Activated CD4-positive, alpha-beta memory T cell treated with anti-CD3 and anti-CD28 coated beads, Interleukin-2, amount 10 ng/mL, durations not matched to agents 7 days and 5 days (primary cell): ENCODE measurements around the gene ANKRA2. TPM values are rescaled to one million over a fixed set of nuclear protein-coding genes. Genes with fewer than 3 reads are reported as not detected.

Source experiments
- CTCF ChIA-PET: fragments of 350-600 bp; sonication (Branson Sonifier 250); formaldehyde crosslinking; loops from one replicate; lab custom pipeline; 2021; ENCODE audit warnings: antibody characterized with exemption, inconsistent platforms; lab: Charles Lee
- POLR2A ChIA-PET: fragments of 350-600 bp; sonication (Branson Sonifier 250); formaldehyde crosslinking; loops from one replicate; lab custom pipeline; 2021; ENCODE audit warnings: antibody characterized with exemption; lab: Charles Lee
- DNase-seq: peaks from one replicate; pipeline ENCODE4 v3.0.0-alpha.2; 2020
- H3K27ac Mint-ChIP-seq: one replicate; pipeline ENCODE4 v1.8.0; 2021; ENCODE audit warnings: mild to moderate bottlenecking, mixed read lengths
- H3K27me3 Mint-ChIP-seq: one replicate; pipeline ENCODE4 v1.8.0; 2021; ENCODE audit warnings: mixed read lengths
- H3K36me3 Mint-ChIP-seq: one replicate; pipeline ENCODE4 v1.8.0; 2021; ENCODE audit warnings: low read depth, mixed read lengths
- H3K4me1 Mint-ChIP-seq: one replicate; pipeline ENCODE4 v1.8.0; 2021; ENCODE audit warnings: mixed read lengths
- H3K4me3 Mint-ChIP-seq: one replicate; pipeline ENCODE4 v1.8.0; 2021; ENCODE audit warnings: mild to moderate bottlenecking, mixed read lengths
- H3K9me3 Mint-ChIP-seq: one replicate; pipeline ENCODE4 v1.8.0; 2021; ENCODE audit warnings: mixed read lengths
- total RNA-seq, 2 experiments: library from RNA; stranded (reverse); gene quantifications; one replicate each; pipeline ENCODE4 v1.2.3, GENCODE V29; 2021

Gene ANKRA2, protein sequence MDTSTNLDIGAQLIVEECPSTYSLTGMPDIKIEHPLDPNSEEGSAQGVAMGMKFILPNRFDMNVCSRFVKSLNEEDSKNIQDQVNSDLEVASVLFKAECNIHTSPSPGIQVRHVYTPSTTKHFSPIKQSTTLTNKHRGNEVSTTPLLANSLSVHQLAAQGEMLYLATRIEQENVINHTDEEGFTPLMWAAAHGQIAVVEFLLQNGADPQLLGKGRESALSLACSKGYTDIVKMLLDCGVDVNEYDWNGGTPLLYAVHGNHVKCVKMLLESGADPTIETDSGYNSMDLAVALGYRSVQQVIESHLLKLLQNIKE
- total RNA-seq: 10 to 100 TPM; 23.9 to 27.1 TPM

DNA sequence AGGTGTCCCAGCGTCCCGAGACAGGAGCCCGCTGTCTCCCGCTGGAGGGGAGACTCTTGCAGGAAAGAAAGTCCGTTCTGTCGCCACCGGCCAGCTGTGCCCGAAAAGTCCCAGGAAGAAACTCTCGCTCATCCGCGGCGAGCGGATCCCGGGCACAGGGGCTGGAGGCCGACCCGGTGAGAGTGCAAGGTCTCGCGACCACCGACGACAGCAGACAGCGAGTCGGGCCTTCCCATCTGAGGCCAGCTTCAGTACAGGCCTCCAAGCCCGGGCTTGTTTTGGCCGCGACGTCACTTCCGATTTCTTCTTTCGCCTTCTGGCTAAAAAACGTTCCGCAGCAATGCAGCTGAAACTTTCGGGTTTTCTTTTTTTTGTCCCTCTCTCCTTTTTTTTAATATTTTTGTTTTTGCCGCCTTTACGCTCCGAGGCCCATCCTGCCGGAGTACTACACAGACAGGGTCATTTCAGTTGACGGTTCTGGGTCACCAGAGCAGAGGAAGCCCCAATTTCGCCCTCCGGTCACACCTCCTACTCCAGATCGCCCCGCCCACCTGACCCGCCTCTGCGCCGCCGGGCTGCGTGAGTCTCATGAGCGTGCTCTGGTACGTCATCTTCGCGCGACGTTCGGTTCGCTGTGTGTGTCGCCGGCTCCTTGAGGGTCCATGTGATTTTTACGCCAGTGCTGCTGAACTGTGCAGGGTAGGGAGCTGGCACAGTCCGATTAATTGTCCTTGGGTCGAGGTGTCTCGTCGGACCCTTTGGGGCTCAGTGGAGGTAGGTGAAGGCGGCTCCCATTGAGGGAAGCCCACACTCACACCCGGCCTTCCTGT, at the start of gene ANKRA2, which contains the start of gene UTP15:
TSS of gene ANKRA2 (minus strand) at position 501 of the 830 bp plus-strand sequence. CDS start 2,758 bp downstream, outside the sequence.
TSS of gene UTP15 (plus strand) at position 605 of the 830 bp plus-strand sequence. CDS start 1,602 bp downstream, outside the sequence.
- H3K27me3 Mint-ChIP-seq: no peaks in the 10 kb centered on the region
- ChIA-PET CTCF (interaction anchor here (0.7 to 2.2 kb wide), 6 partner anchors 26 to 394 kb away, joined by 3 to 10 read pairs (median 4); partner anchors contain the start of gene BTF3), POLR2A (interaction anchor here (0.7 to 4.4 kb wide), 10 partner anchors 9 to 1837 kb away, joined by 3 to 55 read pairs (median 3); partner anchors contain the start of gene BTF3)
- peak; percentile 98 for DNase-seq
- H3K4me3 Mint-ChIP-seq: peak within 1 kb of the TSS; percentile 91
- H3K4me1 Mint-ChIP-seq: peaks cover 44% of the 10 kb centered on the region
- no peaks in the 10 kb centered on the region for H3K9me3 Mint-ChIP-seq
- H3K36me3 Mint-ChIP-seq: peaks cover 19% of the 10 kb centered on the region
- peak within 1 kb of the TSS; percentile 95 for H3K27ac Mint-ChIP-seq

DNA sequence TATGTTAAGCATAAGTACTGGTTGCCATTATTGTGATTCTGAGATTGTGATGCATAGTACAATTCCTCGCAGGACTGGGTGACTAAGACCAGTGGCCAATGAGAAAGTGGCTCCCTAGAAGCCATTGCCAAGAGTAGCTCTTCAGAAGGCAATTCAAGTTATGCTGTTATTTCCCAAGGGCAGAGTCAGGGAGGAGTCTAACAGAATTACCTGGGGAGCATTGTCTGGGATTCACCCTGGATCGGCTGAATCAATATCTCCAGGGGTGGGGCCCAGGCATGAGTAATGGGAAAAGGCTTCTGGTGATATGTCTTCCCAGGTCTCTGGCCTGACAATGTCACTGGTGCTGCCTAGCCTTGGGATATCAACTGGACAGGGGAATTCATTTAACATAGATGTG, 49.6 kb upstream of the ANKRA2 start:
- POLR2A ChIA-PET: no interaction called here
- DNase-seq: no peak
- H3K4me1 Mint-ChIP-seq: peaks cover 3% of the 10 kb centered on the region
- CTCF ChIA-PET: no interaction called here
- H3K9me3 Mint-ChIP-seq: no peaks in the 10 kb centered on the region
- H3K36me3 Mint-ChIP-seq: no peaks in the 10 kb centered on the region
- no peak overlapping the region for H3K4me3 Mint-ChIP-seq
- H3K27me3 Mint-ChIP-seq: peaks cover 32% of the 10 kb centered on the region
- no peak overlapping the region for H3K27ac Mint-ChIP-seq

DNA sequence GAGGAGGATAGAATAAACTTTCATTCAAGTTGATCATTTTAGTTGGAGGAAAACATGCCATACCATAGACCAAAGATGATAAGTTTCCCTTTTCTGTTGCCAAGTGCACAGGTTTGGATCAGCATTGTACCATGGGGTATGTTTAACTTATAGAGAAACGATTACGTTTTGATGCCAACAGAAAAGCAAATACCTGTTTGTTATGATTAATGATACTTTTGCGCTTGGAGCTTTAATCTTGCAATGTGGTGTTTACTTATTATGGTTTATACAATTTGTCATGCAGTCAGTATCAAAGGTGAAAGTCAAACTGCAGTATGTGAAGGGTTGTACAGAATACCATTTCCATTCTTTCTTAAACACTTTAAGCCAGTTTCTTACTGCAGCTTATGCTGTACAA, 47.4 kb upstream of the ANKRA2 start:
- ChIA-PET POLR2A (no interaction called here), CTCF (no interaction called here)
- Mint-ChIP-seq H3K27ac (no peak overlapping the region), H3K9me3 (no peaks in the 10 kb centered on the region), H3K4me3 (no peak overlapping the region), H3K27me3 (peaks cover 27% of the 10 kb centered on the region), H3K36me3 (no peaks in the 10 kb centered on the region), H3K4me1 (peaks cover 1% of the 10 kb centered on the region)
- DNase-seq: no peak

GRCh38 chr5:73607228-73607627, 41.8 kb upstream of the ANKRA2 start:
- Mint-ChIP-seq H3K36me3 (no peaks in the 10 kb centered on the region), H3K27ac (no peak overlapping the region), H3K4me3 (no peak overlapping the region), H3K9me3 (no peaks in the 10 kb centered on the region), H3K4me1 (no peaks in the 10 kb centered on the region), H3K27me3 (peaks cover 27% of the 10 kb centered on the region)
- ChIA-PET CTCF (interaction anchor here (1.4 kb wide), 1 partner anchor 17 kb away, joined by 4 read pairs; no protein-coding TSS in a partner anchor), POLR2A (no interaction called here)
- no peak for DNase-seq

DNA sequence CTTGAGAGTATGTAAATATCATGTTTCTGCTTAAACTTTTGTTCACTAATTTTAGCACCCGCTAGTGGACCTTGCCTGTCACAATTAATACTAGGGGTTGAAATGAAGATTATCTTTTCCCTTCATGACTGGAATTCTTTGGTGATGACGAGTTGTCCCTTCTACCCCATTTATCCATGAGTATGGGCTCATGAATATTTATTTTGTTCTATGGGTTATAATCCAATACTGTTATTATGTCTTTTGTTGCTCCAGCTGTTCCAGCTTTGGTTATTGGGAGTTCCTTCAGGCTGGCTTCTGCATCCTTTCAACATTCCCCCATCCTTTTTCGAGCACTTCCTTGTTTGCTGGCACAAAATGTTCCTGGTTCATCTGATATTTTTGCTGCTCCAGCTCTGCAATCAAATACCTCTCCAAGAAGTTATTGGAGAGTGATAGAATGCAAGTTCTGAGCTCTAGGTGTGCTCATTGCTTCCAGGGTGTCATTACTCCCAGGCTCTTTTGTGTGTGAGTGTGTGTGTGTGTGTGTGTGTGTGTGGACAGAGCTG, 40.8 kb upstream of the ANKRA2 start:
- ChIA-PET CTCF (interaction anchor here (1.4 kb wide), 1 partner anchor 16 kb away, joined by 4 read pairs; no protein-coding TSS in a partner anchor), POLR2A (no interaction called here)
- H3K4me1 Mint-ChIP-seq: no peaks in the 10 kb centered on the region
- peaks cover 24% of the 10 kb centered on the region for H3K27me3 Mint-ChIP-seq
- H3K9me3 Mint-ChIP-seq: peaks cover 2% of the 10 kb centered on the region
- no peak overlapping the region for H3K4me3 Mint-ChIP-seq
- no peaks in the 10 kb centered on the region for H3K36me3 Mint-ChIP-seq
- DNase-seq: no peak
- H3K27ac Mint-ChIP-seq: no peak overlapping the region

GRCh38 chr5:73605223-73606087, 40.0 kb upstream of the ANKRA2 start:
- POLR2A ChIA-PET: no interaction called here
- Mint-ChIP-seq H3K36me3 (no peaks in the 10 kb centered on the region), H3K4me3 (no peak overlapping the region), H3K4me1 (no peaks in the 10 kb centered on the region), H3K9me3 (peaks cover 2% of the 10 kb centered on the region), H3K27ac (no peak overlapping the region), H3K27me3 (peaks cover 18% of the 10 kb centered on the region)
- CTCF ChIA-PET: interaction anchor here (1.2 to 1.4 kb wide), 2 partner anchors 9 to 15 kb away, joined by 4 read pairs; no protein-coding TSS in a partner anchor
- DNase-seq: no peak

- no peak overlapping the region for H3K27ac Mint-ChIP-seq
- H3K36me3 Mint-ChIP-seq: no peaks in the 10 kb centered on the region
- no peak overlapping the region for H3K4me3 Mint-ChIP-seq
- H3K27me3 Mint-ChIP-seq: peaks cover 14% of the 10 kb centered on the region
- DNase-seq: no peak
- H3K4me1 Mint-ChIP-seq: no peaks in the 10 kb centered on the region
- peaks cover 2% of the 10 kb centered on the region for H3K9me3 Mint-ChIP-seq
- CTCF ChIA-PET: interaction anchor here (0.9 to 1.2 kb wide), 2 partner anchors 8 to 13 kb away, joined by 4 read pairs; no protein-coding TSS in a partner anchor
- POLR2A ChIA-PET: no interaction called here
Observed at GRCh38 chr5:73603998-73604397, 38.6 kb upstream of the ANKRA2 start.

GRCh38 chr5:73599380-73599779, 33.9 kb upstream of the ANKRA2 start:
- Mint-ChIP-seq H3K27ac (no peak overlapping the region), H3K9me3 (peaks cover 2% of the 10 kb centered on the region), H3K27me3 (peaks cover 11% of the 10 kb centered on the region), H3K4me3 (no peak overlapping the region), H3K36me3 (no peaks in the 10 kb centered on the region), H3K4me1 (no peaks in the 10 kb centered on the region)
- DNase-seq: no peak
- POLR2A ChIA-PET: no interaction called here
- CTCF ChIA-PET: interaction anchor here (1.3 kb wide), 1 partner anchor 10 kb away, joined by 5 read pairs; no protein-coding TSS in a partner anchor

- peaks cover 2% of the 10 kb centered on the region for H3K9me3 Mint-ChIP-seq
- H3K4me1 Mint-ChIP-seq: no peaks in the 10 kb centered on the region
- CTCF ChIA-PET: interaction anchor here (0.7 to 2.0 kb wide), 11 partner anchors 8 to 196 kb away, joined by 3 to 6 read pairs (median 4); partner anchors contain the start of gene ARHGEF28
- H3K27me3 Mint-ChIP-seq: peaks cover 10% of the 10 kb centered on the region
- H3K36me3 Mint-ChIP-seq: no peaks in the 10 kb centered on the region
- DNase-seq: no peak
- POLR2A ChIA-PET: no interaction called here
- H3K27ac Mint-ChIP-seq: no peak overlapping the region
- no peak overlapping the region for H3K4me3 Mint-ChIP-seq
Observed at GRCh38 chr5:73596705-73597328, 31.4 kb upstream of the ANKRA2 start.

DNA sequence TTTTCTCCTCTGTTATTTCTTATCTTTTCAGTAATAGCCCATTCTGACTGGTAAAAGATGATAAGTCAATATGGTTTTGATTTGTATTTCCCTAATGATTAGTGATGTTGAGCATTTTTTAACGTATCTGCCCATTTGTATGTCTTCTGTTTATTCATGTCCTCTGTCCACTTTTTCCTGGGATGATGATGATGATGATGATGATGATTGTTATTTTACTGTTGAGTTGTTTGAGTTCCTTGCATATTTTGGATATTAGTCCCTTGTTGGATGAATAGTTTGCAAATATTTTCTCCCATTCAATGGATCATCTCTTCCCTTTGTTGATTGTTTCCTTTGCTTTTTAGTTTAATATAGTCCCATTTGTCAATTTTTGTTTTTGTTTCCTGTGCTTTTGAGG, 27.1 kb upstream of the ANKRA2 start:
- no peak for DNase-seq
- H3K36me3 Mint-ChIP-seq: no peaks in the 10 kb centered on the region
- H3K9me3 Mint-ChIP-seq: no peaks in the 10 kb centered on the region
- peaks cover under 1% of the 10 kb centered on the region for H3K4me1 Mint-ChIP-seq
- ChIA-PET POLR2A (no interaction called here), CTCF (interaction anchor here (0.5 to 5.7 kb wide), 4 partner anchors 11 to 1766 kb away, joined by 3 to 74 read pairs (median 7); partner anchors contain the start of genes ANKRA2 and UTP15)
- H3K27ac Mint-ChIP-seq: no peak overlapping the region
- H3K27me3 Mint-ChIP-seq: peaks cover 5% of the 10 kb centered on the region
- H3K4me3 Mint-ChIP-seq: no peak overlapping the region

GRCh38 chr5:73591698-73592501, 26.5 kb upstream of the ANKRA2 start:
- Mint-ChIP-seq H3K27me3 (peaks cover 5% of the 10 kb centered on the region), H3K36me3 (no peaks in the 10 kb centered on the region), H3K4me1 (peaks cover 1% of the 10 kb centered on the region), H3K27ac (no peak overlapping the region), H3K9me3 (no peaks in the 10 kb centered on the region), H3K4me3 (no peak overlapping the region)
- ChIA-PET POLR2A (no interaction called here), CTCF (interaction anchor here (0.5 to 5.7 kb wide), 18 partner anchors 8 to 1766 kb away, joined by 3 to 74 read pairs (median 4); partner anchors contain the start of genes ANKRA2 and UTP15)
- no peak for DNase-seq
